GM19238 (cell line): ENCODE results near the gene SPEM1.
"Not testable (repeated sequence)": the region's sequence is repeated elsewhere in the genome, so short reads cannot be mapped to it uniquely, and the experiment has no call there.

Source experiments
- DNase-seq: peaks from one replicate; pipeline ENCODE4 v3.0.0; 2011; ENCODE audit warnings: low spot score; ENCODE audit not compliant: insufficient read length

Gene SPEM1

GRCh38 chr17:7468804-7469389, 48.8 kb downstream of the SPEM1 start:
- no peak for DNase-seq

GRCh38 chr17:7469843-7470242, 49.7 kb downstream of the SPEM1 start:
- not testable (repeated sequence) for DNase-seq

- not testable (repeated sequence) for DNase-seq
These were observed 50.4 kb downstream of the SPEM1 start for GRCh38 chr17:7470457-7470973.
